NOMO-1 (cell line): ENCODE measurements around the gene CHRNG.

ENCODE experiments used
- DNase-seq, 2 experiments: peaks; one replicate each; lab custom pipeline; 2025; ENCODE audit not compliant: unreplicated experiment in 2 of 2; lab: John Stamatoyannopoulos, UW

CHRNG gene

GRCh38 chr2:232505856-232506255 lies 33.6 kb upstream of the CHRNG start:
- DNase-seq = no peak

DNA sequence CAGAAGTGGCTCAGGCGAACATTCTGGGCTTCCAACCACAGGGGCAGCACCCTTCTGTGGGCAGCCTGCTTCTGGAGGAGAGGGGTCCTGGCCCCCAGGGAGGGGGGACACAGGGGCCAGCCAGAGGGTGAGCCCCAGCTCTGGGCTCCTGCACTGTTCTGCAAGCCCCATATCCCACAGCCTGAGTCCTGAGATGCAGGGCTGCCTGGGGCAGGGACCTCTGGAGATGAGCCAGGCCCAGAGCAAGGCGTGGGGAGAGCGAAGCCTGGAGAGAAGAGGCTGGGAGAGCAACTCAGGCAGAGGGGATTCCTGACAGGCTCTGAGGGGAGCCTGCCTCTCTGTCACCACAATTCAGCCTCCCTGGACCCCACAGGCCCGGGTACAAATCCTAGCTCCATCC lies 32.8 kb upstream of the CHRNG start:
- DNase-seq = no peak

- no peak for DNase-seq
These were observed 31.2 kb upstream of the CHRNG start for GRCh38 chr2:232508251-232508650.

DNA sequence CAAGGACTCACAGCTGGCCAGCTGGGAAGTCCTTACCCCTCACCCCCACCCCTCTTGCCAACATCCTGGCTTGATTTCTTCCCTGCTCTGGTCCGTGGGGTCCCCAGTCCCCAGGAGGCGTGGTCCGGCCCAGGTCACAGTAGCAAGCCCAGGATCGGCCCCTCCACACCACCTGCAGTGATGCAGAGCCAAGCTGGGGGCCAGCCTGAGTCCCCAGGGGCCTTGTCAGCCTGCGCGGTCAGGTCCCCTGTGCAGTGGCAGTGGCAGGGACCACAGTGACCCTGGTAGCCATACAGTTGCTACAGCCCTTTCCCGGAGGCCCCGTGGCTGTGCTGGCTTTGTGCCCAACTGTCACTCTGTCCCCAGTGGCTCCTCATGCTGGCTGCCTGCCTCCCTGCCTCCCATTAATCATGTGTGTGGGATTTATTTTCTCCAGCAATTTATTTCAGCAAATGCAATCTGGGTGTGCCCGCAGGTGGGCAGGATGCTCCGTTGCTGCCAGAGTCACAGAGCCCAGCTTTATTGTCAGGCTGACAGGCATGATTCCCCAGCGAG lies 28.1 kb upstream of the CHRNG start:
- DNase-seq = no peak

- DNase-seq = no peak
These were observed 26.9 kb upstream of the CHRNG start for GRCh38 chr2:232512602-232513001.

DNA sequence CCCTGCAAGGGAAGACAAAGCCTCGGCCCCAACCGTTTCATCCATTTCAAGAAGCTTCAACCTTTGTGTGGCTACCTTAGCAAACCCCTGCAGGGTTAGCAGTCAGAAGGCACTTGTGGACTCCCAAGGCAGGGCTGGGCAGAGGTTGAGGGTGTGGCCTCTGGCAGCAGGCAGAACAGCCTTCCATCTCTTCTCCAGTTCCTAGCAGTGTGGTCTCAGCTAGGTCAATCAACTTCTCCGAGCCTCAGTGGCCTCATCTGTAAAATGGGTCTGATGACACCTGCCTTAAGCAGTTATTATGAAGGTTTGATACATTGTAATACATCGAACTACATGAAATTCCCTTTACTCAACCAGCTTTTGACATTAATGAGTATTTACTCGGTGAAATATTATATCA lies 26.1 kb upstream of the CHRNG start:
- no peak for DNase-seq

- no peak for DNase-seq
These were observed 23.9 kb upstream of the CHRNG start for GRCh38 chr2:232515639-232516038.

GRCh38 chr2:232516551-232516950 lies 22.9 kb upstream of the CHRNG start:
- no peak for DNase-seq

- no peak for DNase-seq
These were observed 20.6 kb upstream of the CHRNG start for GRCh38 chr2:232518844-232519243.

DNA sequence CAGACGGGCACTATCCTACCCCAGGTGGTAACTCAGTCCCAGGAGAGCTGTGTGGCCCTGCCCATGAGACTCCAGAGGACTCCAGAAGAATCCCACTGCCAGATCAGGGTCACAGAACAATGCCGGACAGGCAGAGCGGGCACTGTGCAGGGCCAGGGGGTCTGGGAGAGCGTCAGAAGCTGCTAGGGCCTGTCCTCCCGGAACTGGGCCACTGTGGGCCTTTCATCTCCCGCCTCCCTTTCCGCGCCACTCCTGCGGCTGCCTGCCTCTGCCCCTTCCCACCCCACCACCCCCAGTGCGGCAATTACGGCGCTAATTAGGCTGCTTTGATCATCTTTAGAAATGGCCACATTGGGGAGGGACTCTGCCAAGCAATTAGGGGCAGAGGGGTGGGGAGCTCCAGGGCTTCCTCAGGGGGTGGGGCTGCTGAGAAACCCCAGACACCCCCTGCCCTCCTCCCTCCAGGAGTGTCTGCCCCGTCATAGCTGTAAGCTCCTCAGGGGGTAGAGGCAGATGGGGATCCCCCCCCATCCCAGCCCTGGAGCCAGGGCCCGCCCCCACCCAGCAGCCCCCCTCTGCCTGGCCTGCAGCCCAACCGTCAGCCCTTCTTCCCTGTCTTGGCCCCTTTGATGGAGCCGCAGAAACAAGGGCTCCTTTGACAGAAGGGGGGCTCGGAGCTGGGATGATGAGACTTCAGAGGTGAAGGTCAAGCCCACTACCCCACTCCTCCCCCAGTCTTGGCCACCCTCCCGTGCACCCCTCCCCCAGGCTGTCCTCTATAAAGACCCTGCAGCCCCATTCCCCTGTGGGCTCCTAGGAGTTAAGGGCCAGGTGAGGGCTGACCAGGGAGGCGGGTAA lies 19.7 kb upstream of the CHRNG start, which contains the start of gene PRSS56:
TSS of gene PRSS56 (plus strand) at position 808 of the 858 bp plus-strand sequence. CDS start 211 bp downstream, outside the sequence.
- no peak for DNase-seq

GRCh38 chr2:232520489-232520888 lies 19.0 kb upstream of the CHRNG start:
- DNase-seq = no peak

- no peak for DNase-seq
These were observed 18.4 kb upstream of the CHRNG start for GRCh38 chr2:232521098-232521497.

- peak; percentile 7 to 20 for DNase-seq
These were observed 17.4 kb upstream of the CHRNG start for GRCh38 chr2:232521959-232522622.

GRCh38 chr2:232522623-232523401 lies 16.7 kb upstream of the CHRNG start:
- DNase-seq = no peak

- no peak for DNase-seq
These were observed 16.1 kb upstream of the CHRNG start for GRCh38 chr2:232523402-232523681.

GRCh38 chr2:232523682-232524597 lies 15.6 kb upstream of the CHRNG start:
- DNase-seq = peak; percentile 36 to 67

GRCh38 chr2:232524771-232525170 lies 14.7 kb upstream of the CHRNG start:
- DNase-seq = no peak

DNA sequence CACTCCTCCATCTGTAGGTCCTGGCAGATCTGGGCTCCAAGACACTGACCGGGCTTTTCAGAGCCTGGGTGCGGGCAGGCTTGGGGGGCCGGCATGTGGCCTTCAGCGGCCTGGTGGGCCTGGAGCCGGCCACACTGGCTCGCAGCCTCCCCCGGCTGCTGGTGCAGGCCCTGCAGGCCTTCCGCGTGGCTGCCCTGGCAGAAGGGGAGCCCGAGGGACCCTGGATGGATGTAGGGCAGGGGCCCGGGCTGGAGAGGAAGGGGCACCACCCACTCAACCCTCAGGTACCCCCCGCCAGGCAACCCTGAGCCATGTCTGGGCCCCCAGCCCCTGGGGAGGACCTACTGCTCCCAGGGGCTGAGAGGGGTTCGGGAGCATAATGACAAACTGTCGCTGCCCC lies 14.3 kb upstream of the CHRNG start:
- no peak for DNase-seq

DNA sequence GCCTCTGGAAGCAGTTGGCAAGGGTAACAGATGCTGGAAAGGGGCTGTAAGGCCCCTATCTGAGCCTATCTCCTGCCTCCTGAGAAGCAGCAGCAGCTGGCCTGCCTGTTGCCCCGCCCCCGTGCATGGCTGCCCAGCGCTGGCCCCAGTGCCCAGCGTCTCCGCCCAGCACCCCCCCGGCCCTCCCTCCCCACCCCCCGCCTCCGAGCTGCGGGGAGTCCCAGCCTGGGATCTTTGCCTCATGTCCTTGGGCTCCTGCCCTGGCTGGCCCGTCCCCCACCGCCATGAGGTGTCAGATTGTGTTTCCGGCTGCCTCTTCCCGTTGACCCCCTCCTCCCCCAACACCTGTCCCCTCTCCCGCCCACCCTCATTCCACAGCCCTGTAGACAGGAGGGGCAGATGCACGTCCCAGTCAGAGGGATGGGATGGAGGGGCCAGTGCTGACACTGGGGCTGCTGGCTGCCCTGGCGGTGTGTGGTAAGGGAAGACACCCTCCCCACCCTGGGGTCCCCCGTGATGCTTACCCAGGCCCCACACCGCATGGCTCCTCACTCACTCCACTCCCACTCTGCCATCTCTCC lies 13.6 kb upstream of the CHRNG start, which contains the start of gene CHRND:
TSS of gene CHRND (plus strand) at position 370 of the 581 bp plus-strand sequence. CDS start at position 426, 56 bp downstream.
- DNase-seq = no peak
